ENCODE results near the gene FOLR1. TPM values are rescaled to one million over a fixed set of nuclear protein-coding genes. Genes with fewer than 3 reads are reported as not detected.

Gene FOLR1
- total RNA-seq, 2 experiments from 2014 or later, result not detected

DNA sequence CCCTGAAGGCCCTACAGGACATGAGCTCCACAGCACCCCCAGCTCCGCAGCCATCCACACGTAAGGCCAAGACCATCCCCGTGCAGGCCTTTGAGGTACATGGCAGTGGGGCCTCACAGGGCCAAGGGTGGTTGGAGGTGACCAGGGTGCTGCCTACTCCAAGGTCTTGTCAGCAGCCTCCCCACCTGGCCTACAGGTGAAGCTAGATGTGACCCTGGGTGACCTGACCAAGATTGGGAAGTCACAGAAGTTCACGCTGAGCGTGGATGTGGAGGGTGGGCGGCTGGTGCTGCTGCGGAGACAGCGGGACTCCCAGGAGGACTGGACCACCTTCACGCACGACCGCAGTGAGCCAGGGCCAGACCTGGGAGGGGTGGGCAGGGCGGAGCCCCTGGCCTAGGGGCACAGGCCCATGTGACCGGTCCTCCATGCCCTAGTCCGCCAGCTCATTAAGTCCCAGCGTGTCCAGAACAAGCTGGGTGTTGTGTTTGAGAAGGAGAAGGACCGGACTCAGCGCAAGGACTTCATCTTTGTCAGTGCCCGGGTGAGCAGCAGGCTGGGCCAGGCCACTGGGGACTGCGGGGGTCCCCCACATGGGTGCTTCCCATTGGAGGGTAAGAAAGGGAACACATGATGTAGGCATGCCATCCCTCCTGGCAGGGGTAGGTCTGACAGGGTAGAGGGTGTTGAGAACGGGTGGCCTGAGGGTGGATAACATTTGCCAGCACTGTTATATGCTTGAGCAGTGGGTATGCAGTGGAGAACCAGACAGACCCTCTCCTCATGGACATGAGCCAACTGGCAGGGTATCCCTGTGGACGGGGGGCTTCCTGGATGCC is 38.2 kb downstream of the FOLR1 start:
- ATAC-seq (no peak), DNase-seq (peak; percentile 34)
- Mint-ChIP-seq H3K27me3 (no peaks in the 10 kb centered on the region), H3K4me1 (peaks cover 8% of the 10 kb centered on the region), H3K9me3 (ENCODE audit: low read depth) (no peaks in the 10 kb centered on the region), H3K4me3 (no peak overlapping the region), H3K36me3 (peaks cover 19% of the 10 kb centered on the region), H3K27ac (no peak overlapping the region)
- CTCF ChIA-PET, result no interaction called here

DNA sequence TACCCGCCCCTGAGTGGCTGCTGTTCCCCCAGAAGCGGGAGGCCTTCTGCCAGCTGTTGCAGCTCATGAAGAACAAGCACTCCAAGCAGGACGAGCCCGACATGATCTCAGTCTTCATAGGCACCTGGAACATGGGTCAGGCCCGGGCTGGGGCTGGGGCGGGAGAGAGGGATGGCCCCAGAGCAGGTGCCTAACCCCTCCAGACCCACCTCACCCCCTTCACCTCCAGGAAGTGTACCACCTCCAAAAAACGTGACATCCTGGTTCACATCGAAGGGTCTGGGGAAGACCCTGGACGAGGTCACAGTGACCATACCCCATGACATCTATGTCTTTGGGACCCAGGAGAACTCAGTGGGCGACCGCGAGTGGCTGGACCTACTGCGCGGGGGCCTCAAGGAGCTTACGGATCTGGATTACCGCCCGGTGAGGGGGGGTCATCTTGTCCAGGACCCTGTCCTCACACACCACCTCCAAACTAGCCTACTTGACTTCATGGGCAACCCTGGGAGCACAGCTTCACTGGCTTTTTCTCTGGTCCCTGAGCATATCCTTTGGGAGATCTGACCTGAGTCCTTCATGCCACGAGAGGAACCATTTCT is 38.9 kb downstream of the FOLR1 start:
- no peak overlapping the region for H3K27ac Mint-ChIP-seq
- CTCF ChIA-PET, result no interaction called here
- H3K36me3 Mint-ChIP-seq, result peaks cover 19% of the 10 kb centered on the region
- H3K9me3 Mint-ChIP-seq (ENCODE audit: low read depth), result no peaks in the 10 kb centered on the region
- no peak overlapping the region for H3K4me3 Mint-ChIP-seq
- H3K4me1 Mint-ChIP-seq, result peaks cover 2% of the 10 kb centered on the region
- DNase-seq, result no peak
- no peak for ATAC-seq
- H3K27me3 Mint-ChIP-seq, result no peaks in the 10 kb centered on the region

GRCh38 chr11:72231396-72232259 is 39.7 kb downstream of the FOLR1 start:
- Mint-ChIP-seq H3K9me3 (ENCODE audit: low read depth) (no peaks in the 10 kb centered on the region), H3K27ac (no peak overlapping the region), H3K4me1 (no peaks in the 10 kb centered on the region), H3K36me3 (peaks cover 21% of the 10 kb centered on the region), H3K4me3 (no peak overlapping the region), H3K27me3 (no peaks in the 10 kb centered on the region)
- ATAC-seq (no peak), DNase-seq (peak; percentile 30)
- CTCF ChIA-PET, result no interaction called here

- Mint-ChIP-seq H3K9me3 (ENCODE audit: low read depth) (no peaks in the 10 kb centered on the region), H3K27me3 (no peaks in the 10 kb centered on the region), H3K27ac (no peak overlapping the region), H3K4me1 (no peaks in the 10 kb centered on the region), H3K4me3 (no peak overlapping the region), H3K36me3 (peaks cover 22% of the 10 kb centered on the region)
- ATAC-seq, result no peak
- DNase-seq, result peak; percentile 37
- CTCF ChIA-PET, result no interaction called here
Measured at GRCh38 chr11:72232260-72233055, 40.5 kb downstream of the FOLR1 start.

GRCh38 chr11:72233056-72233772 is 41.3 kb downstream of the FOLR1 start:
- H3K4me3 Mint-ChIP-seq, result no peak overlapping the region
- DNase-seq (peak; percentile 34), ATAC-seq (no peak)
- CTCF ChIA-PET, result no interaction called here
- H3K9me3 Mint-ChIP-seq (ENCODE audit: low read depth), result no peaks in the 10 kb centered on the region
- no peak overlapping the region for H3K27ac Mint-ChIP-seq
- H3K4me1 Mint-ChIP-seq, result no peaks in the 10 kb centered on the region
- no peaks in the 10 kb centered on the region for H3K27me3 Mint-ChIP-seq
- H3K36me3 Mint-ChIP-seq, result peaks cover 24% of the 10 kb centered on the region

- no peak for DNase-seq
- H3K27ac Mint-ChIP-seq, result no peak overlapping the region
Measured at GRCh38 chr11:72233773-72234513, 42.0 kb downstream of the FOLR1 start.

DNA sequence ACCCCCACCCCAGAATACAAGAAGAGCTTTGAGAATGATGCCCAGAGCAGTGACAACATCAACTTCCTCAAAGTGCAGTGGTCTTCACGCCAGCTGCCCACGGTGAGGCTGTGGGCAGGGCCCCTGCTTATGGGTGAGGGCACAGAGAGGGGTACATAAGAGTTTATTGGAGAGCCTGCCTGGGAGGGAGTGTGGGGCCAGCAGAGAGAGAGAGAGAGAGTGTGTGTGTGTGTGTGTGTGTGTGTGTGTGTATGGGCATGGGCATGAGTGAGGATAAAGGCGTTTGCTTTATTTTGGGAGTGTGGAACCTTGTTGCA is 42.5 kb downstream of the FOLR1 start:
- DNase-seq (no peak), ATAC-seq (no peak)
- CTCF ChIA-PET, result no interaction called here
- peaks cover 27% of the 10 kb centered on the region for H3K36me3 Mint-ChIP-seq
- no peak overlapping the region for H3K4me3 Mint-ChIP-seq
- H3K27ac Mint-ChIP-seq, result no peak overlapping the region
- no peaks in the 10 kb centered on the region for H3K9me3 Mint-ChIP-seq (ENCODE audit: low read depth)
- peaks cover 8% of the 10 kb centered on the region for H3K27me3 Mint-ChIP-seq
- peaks cover 3% of the 10 kb centered on the region for H3K4me1 Mint-ChIP-seq

More at GRCh38 chr11:72233773-72234513, 42.0 kb downstream of the FOLR1 start:
- H3K4me1 Mint-ChIP-seq, result peaks cover under 1% of the 10 kb centered on the region
- H3K9me3 Mint-ChIP-seq (ENCODE audit: low read depth), result no peaks in the 10 kb centered on the region
- H3K27me3 Mint-ChIP-seq, result peaks cover 3% of the 10 kb centered on the region
- CTCF ChIA-PET, result no interaction called here
- no peak overlapping the region for H3K4me3 Mint-ChIP-seq
- peaks cover 27% of the 10 kb centered on the region for H3K36me3 Mint-ChIP-seq
- ATAC-seq, result no peak

- H3K9me3 Mint-ChIP-seq (ENCODE audit: low read depth), result no peaks in the 10 kb centered on the region
- CTCF ChIA-PET, result interaction anchor here (1.1 kb wide), 1 partner anchor 196 kb away, joined by 3 read pairs; no protein-coding TSS in a partner anchor
- ATAC-seq, result no peak
- DNase-seq, result peak; percentile 36
- H3K4me1 Mint-ChIP-seq, result peaks cover 4% of the 10 kb centered on the region
- no peak overlapping the region for H3K27ac Mint-ChIP-seq
- no peak overlapping the region for H3K4me3 Mint-ChIP-seq
- peaks cover 10% of the 10 kb centered on the region for H3K27me3 Mint-ChIP-seq
- peaks cover 27% of the 10 kb centered on the region for H3K36me3 Mint-ChIP-seq
Measured at GRCh38 chr11:72234920-72235319, 43.0 kb downstream of the FOLR1 start.

DNA sequence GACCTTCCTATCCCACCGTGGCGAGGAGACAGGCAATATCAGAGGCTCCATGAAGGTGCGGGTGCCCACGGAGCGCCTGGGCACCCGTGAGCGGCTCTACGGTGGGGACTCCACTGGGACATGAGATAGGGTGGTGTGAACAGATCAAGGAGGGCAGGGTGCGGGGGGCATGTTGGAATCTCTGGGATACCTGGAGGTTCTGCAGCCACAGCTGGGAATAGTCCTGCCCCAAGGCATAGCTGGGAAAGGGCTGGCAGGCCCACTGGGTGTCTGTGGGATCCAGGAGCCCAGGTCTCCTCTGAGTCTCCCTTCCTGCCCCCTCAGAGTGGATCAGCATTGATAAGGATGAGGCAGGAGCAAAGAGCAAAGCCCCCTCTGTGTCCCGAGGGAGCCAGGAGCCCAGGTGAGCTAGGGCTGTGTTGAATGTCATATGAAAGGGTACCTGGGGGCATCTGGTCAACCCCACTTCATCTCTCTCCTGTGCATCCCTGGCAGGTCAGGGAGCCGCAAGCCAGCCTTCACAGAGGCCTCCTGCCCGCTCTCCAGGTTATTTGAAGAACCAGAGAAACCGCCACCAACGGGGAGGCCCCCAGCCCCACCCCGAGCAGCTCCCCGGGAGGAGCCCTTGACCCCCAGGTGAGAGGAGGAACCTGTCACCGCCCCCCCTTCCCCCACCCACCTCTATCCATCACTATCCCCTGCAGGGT is 43.6 kb downstream of the FOLR1 start:
- no peak for ATAC-seq
- no peak for DNase-seq
- peaks cover 24% of the 10 kb centered on the region for H3K36me3 Mint-ChIP-seq
- peaks cover 8% of the 10 kb centered on the region for H3K4me1 Mint-ChIP-seq
- no peak overlapping the region for H3K4me3 Mint-ChIP-seq
- H3K27ac Mint-ChIP-seq, result no peak overlapping the region
- no peaks in the 10 kb centered on the region for H3K9me3 Mint-ChIP-seq (ENCODE audit: low read depth)
- peaks cover 14% of the 10 kb centered on the region for H3K27me3 Mint-ChIP-seq
- CTCF ChIA-PET, result interaction anchor here (1.1 to 1.8 kb wide), 5 partner anchors 12 to 199 kb away, joined by 3 to 8 read pairs (median 4); partner anchors contain the start of gene CLPB

DNA sequence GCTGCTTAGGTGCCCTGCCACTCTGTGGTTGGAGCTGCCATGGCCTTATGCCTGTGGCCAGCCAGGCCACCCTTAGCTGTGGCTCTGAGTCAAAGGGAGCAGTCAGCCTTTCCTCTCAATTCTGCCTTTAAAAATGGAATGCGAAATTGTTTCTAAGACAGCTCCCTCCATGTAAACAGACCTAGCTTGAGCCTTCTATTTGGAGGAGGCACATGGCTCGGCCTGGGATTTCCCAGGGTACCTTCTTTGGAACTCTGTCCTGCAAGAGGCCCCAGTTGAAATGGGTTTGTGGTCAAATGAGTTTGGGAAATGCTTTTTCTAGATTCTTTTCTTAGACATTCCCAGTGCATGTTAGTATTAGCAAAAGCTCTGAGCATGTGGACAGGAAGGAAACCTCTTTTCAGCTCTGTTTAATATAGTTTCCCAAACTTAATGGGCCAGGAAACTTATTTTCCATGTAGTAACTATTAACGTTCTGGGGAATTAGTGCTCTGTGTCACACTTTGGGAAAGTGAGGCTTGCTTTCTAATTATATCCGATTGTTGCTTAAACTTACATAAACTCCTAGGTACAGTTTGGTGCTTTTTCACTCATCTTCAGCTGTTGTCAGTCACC is 44.2 kb downstream of the FOLR1 start:
- H3K36me3 Mint-ChIP-seq, result peaks cover 20% of the 10 kb centered on the region
- no peak overlapping the region for H3K4me3 Mint-ChIP-seq
- H3K9me3 Mint-ChIP-seq (ENCODE audit: low read depth), result no peaks in the 10 kb centered on the region
- peaks cover 10% of the 10 kb centered on the region for H3K4me1 Mint-ChIP-seq
- ATAC-seq (no peak), DNase-seq (no peak)
- no peak overlapping the region for H3K27ac Mint-ChIP-seq
- CTCF ChIA-PET, result interaction anchor here (1.1 to 1.8 kb wide), 7 partner anchors 9 to 198 kb away, joined by 3 to 8 read pairs (median 4); partner anchors contain the start of gene CLPB
- H3K27me3 Mint-ChIP-seq, result peaks cover 21% of the 10 kb centered on the region

DNA sequence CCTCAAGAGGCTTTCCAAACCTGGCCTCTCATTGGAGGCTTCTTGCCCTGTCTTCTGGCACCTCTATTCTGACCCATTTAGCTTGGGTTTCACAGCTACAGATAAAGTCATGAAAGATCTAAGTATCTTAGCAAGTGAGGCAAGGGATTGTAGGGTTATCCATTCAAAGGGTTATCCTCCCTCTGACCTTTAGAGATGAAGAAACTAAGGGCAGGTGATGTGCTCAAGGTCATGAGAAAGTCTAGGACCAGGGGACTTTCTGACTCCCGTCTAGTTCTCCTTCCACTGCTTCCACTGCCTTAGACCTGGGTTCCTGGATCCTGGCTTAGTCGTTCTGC is 44.8 kb downstream of the FOLR1 start:
- ATAC-seq (no peak), DNase-seq (no peak)
- Mint-ChIP-seq H3K27me3 (peaks cover 26% of the 10 kb centered on the region), H3K9me3 (ENCODE audit: low read depth) (no peaks in the 10 kb centered on the region), H3K4me1 (peaks cover 10% of the 10 kb centered on the region), H3K27ac (no peak overlapping the region), H3K4me3 (no peak overlapping the region), H3K36me3 (peaks cover 14% of the 10 kb centered on the region)
- CTCF ChIA-PET, result interaction anchor here (1.2 to 1.8 kb wide), 7 partner anchors 9 to 197 kb away, joined by 3 to 8 read pairs (median 4); partner anchors contain the start of gene CLPB

Measured in activated CD8-positive, alpha-beta memory T cell treated with anti-CD3 and anti-CD28 coated beads, Interleukin-2, amount 10 ng/mL, durations not matched to agents 7 days and 5 days (primary cell).